ENCODE data around the gene CADPS2. TPM values are rescaled to one million over a fixed set of nuclear protein-coding genes. Genes with fewer than 3 reads are reported as not detected.

CADPS2 gene
- total and polyA plus RNA-seq, 2 of the 4 experiments (the other 2 are of a cell fraction): 0.10 to 0.54 TPM

- no peak overlapping the region for H3K56ac ChIP-seq (ENCODE audit: extremely low read depth, insufficient read depth, low read length)
- H4K5ac ChIP-seq (ENCODE audit: low read depth, low read length): no peak overlapping the region
- no peak overlapping the region for H3K9ac ChIP-seq (ENCODE audit: low read depth, low read length)
- in situ Hi-C loops (cut with MboI; ENCODE audit: low sequenced_read_pairs): no loop called here
- no peak overlapping the region for H2BK20ac ChIP-seq (ENCODE audit: low read depth, low read length)
- H2AK9ac ChIP-seq (replicated peaks; ENCODE audit: low read depth, low read length, poor library complexity): no peak overlapping the region
- H2AFZ ChIP-seq (replicated peaks; ENCODE audit: low read length, poor library complexity): no peak overlapping the region
- CTCF ChIA-PET: no interaction called here
- H4K20me1 ChIP-seq (ENCODE audit: insufficient read depth, low read length): no peaks in the 10 kb centered on the region
- H3K4me2 ChIP-seq (ENCODE audit: low read depth, low read length): no peak overlapping the region
- H2BK5ac ChIP-seq (ENCODE audit: low read depth, low read length, poor library complexity, severe bottlenecking): no peak overlapping the region
- H3K4me1 ChIP-seq (ENCODE audit: control insufficient read depth, insufficient read depth, low read length): no peaks in the 10 kb centered on the region
- no peak overlapping the region for H2BK15ac ChIP-seq (ENCODE audit: low read depth, low read length)
- no peak overlapping the region for H3K18ac ChIP-seq (ENCODE audit: low read depth, low read length)
- no peaks in the 10 kb centered on the region for H3K27me3 ChIP-seq (ENCODE audit: control insufficient read depth, insufficient read depth, low read length)
- ATAC-seq (ENCODE audit: low read depth) (no peak), DNase-seq (no peak)
- POLR2A ChIA-PET (ENCODE audit: unreplicated experiment): no interaction called here
- H4K8ac ChIP-seq (ENCODE audit: low read depth in 2 of 2, low read length in 2 of 2): no peak overlapping the region
- no peak overlapping the region for H3K4me3 ChIP-seq (ENCODE audit: insufficient read depth, low read depth, low read length)
- H3K27ac ChIP-seq (ENCODE audit: insufficient read depth, low read length): no peak overlapping the region
- no TSS peak for BruUV-seq (replicated peaks)
- H3K9me3 ChIP-seq (ENCODE audit: control insufficient read depth, insufficient read depth, low read length): no peaks in the 10 kb centered on the region; the same call in 1 of the 2 replicates
- dilution Hi-C loops (cut with HindIII; ENCODE audit: low sequenced_read_pairs, unreplicated experiment): no loop called here
- TF ChIP-seq MAFK (IDR thresholded peaks at IDR 0.05; ENCODE audit: low read depth, low read length): no peak
- TF ChIP-seq RCOR1 (IDR thresholded peaks at IDR 0.05; ENCODE audit: insufficient replicate concordance, low read length): no peak
- no peak for TF ChIP-seq FOS (IDR thresholded peaks at IDR 0.05; ENCODE audit: low read depth, low read length)
- TF ChIP-seq USF2 (IDR thresholded peaks at IDR 0.05; ENCODE audit: low read depth, low read length): no peak
- no peak for TF ChIP-seq RAD21 (IDR thresholded peaks at IDR 0.05; ENCODE audit: low read length)
- no peak for TF ChIP-seq BHLHE40 (IDR thresholded peaks at IDR 0.05; ENCODE audit: low read depth, low read length)
- TF ChIP-seq MAZ (IDR thresholded peaks at IDR 0.05; ENCODE audit: borderline replicate concordance, low read depth, low read length): no peak
- TF ChIP-seq NFE2L2 (IDR thresholded peaks at IDR 0.05; ENCODE audit: low read depth, low read length): no peak
- no peak for TF ChIP-seq CTCF (conservative IDR thresholded peaks at IDR 0.05; ENCODE audit: low read depth, low read length)
- TF ChIP-seq SMC3 (IDR thresholded peaks at IDR 0.05; ENCODE audit: low read depth, low read length): no peak
- TF ChIP-seq POLR2A (IDR thresholded peaks at IDR 0.05; ENCODE audit: low read depth, low read length): no peak
- H3K36me3 ChIP-seq (ENCODE audit: control insufficient read depth, insufficient read depth, low read length): no peaks in the 10 kb centered on the region
- H3K9me1 ChIP-seq (ENCODE audit: insufficient read depth, low read length): no peaks in the 10 kb centered on the region
- no peaks in the 10 kb centered on the region for H3K79me1 ChIP-seq (ENCODE audit: low read depth in 1 of 2, low read length in 2 of 2)
- no peak overlapping the region for H3K4ac ChIP-seq (ENCODE audit: low read depth, low read length)
- H2BK120ac ChIP-seq (ENCODE audit: low read depth, low read length): no peak overlapping the region
- intact Hi-C loops (cut with micrococcal nuclease): no loop called here
- H2AK5ac ChIP-seq (ENCODE audit: low read depth, low read length): no peak overlapping the region
- WGBS, 2 experiments (ENCODE audit: extremely low coverage in 2 of 2, insufficient read length in 1 of 2): no CpG with 5 or more reads among the region's 2 CpGs
- H3K14ac ChIP-seq (replicated peaks; ENCODE audit: low read depth, low read length): no peak overlapping the region
- H3K23ac ChIP-seq (ENCODE audit: low read depth, low read length): no peak overlapping the region
- H4K91ac ChIP-seq (ENCODE audit: insufficient read depth, low read depth, low read length): no peak overlapping the region
Measured at GRCh38 chr7:122600630-122601029, 285.6 kb downstream of the CADPS2 start.
